ENCODE results near the gene SRCAP. TPM values are rescaled to one million over a fixed set of nuclear protein-coding genes. Genes with fewer than 3 reads are reported as not detected.

SRCAP gene
- total and polyA plus RNA-seq, 2 donors from 2014 or later = 1.6 to 71.9 TPM

GRCh38 chr16:30667361-30667905 lies 31.5 kb upstream of the SRCAP start:
- H3K36me3 ChIP-seq (ENCODE audit: control insufficient read depth in 2 of 3, insufficient read depth in 3 of 3, low read length in 3 of 3) = peaks cover 6 to 42% (median 37%) of the 10 kb centered on the region in 3 donors
- DNase-seq (no peak), FAIRE-seq (no peak)

GRCh38 chr16:30668393-30668792 lies 30.6 kb upstream of the SRCAP start:
- peaks cover 3 to 32% (median 30%) of the 10 kb centered on the region in 3 donors for H3K36me3 ChIP-seq (ENCODE audit: control insufficient read depth in 2 of 3, insufficient read depth in 3 of 3, low read length in 3 of 3)
- intact Hi-C loops (cut with DNase I) = no loop called here
- H3K4me1 ChIP-seq (ENCODE audit: control insufficient read depth in 2 of 3, insufficient read depth in 2 of 3, low read depth in 1 of 3, low read length in 3 of 3) = peaks cover 0 to 5% (median 0%) of the 10 kb centered on the region in 3 donors
- H3K9ac ChIP-seq (ENCODE audit: low read length in 3 of 3) = no peak overlapping the region
- H3K4me3 ChIP-seq (ENCODE audit: low read length in 3 of 3) = no peak overlapping the region
- H3K27ac ChIP-seq (ENCODE audit: low read depth in 2 of 2, low read length in 2 of 2) = no peak overlapping the region
- H3K9me3 ChIP-seq (ENCODE audit: control insufficient read depth in 2 of 3, insufficient read depth in 1 of 3, low read length in 3 of 3) = no peaks in the 10 kb centered on the region
- TF ChIP-seq CTCF (IDR thresholded peaks at IDR 0.05; ENCODE audit: borderline replicate concordance, extremely low read depth, insufficient read depth) = no peak
- FAIRE-seq (no peak), DNase-seq (no peak)
- H3K27me3 ChIP-seq (ENCODE audit: control insufficient read depth, insufficient read depth, low read length) = no peaks in the 10 kb centered on the region

More at GRCh38 chr16:30667361-30667905, 31.5 kb upstream of the SRCAP start:
- intact Hi-C loops (cut with DNase I) = no loop called here
- Histone ChIP-seq H3K27me3 (ENCODE audit: control insufficient read depth, insufficient read depth, low read length) (no peaks in the 10 kb centered on the region), H3K9ac (ENCODE audit: low read length in 3 of 3) (no peak overlapping the region), H3K27ac (ENCODE audit: low read depth in 2 of 2, low read length in 2 of 2) (no peak overlapping the region), H3K4me3 (ENCODE audit: low read length in 3 of 3) (no peak overlapping the region), H3K4me1 (ENCODE audit: control insufficient read depth in 2 of 3, insufficient read depth in 2 of 3, low read depth in 1 of 3, low read length in 3 of 3) (peaks cover 0 to 5% (median 0%) of the 10 kb centered on the region in 3 donors), H3K9me3 (ENCODE audit: control insufficient read depth in 2 of 3, insufficient read depth in 1 of 3, low read length in 3 of 3) (no peaks in the 10 kb centered on the region)
- TF ChIP-seq CTCF (IDR thresholded peaks at IDR 0.05; ENCODE audit: borderline replicate concordance, extremely low read depth, insufficient read depth) = no peak

DNA sequence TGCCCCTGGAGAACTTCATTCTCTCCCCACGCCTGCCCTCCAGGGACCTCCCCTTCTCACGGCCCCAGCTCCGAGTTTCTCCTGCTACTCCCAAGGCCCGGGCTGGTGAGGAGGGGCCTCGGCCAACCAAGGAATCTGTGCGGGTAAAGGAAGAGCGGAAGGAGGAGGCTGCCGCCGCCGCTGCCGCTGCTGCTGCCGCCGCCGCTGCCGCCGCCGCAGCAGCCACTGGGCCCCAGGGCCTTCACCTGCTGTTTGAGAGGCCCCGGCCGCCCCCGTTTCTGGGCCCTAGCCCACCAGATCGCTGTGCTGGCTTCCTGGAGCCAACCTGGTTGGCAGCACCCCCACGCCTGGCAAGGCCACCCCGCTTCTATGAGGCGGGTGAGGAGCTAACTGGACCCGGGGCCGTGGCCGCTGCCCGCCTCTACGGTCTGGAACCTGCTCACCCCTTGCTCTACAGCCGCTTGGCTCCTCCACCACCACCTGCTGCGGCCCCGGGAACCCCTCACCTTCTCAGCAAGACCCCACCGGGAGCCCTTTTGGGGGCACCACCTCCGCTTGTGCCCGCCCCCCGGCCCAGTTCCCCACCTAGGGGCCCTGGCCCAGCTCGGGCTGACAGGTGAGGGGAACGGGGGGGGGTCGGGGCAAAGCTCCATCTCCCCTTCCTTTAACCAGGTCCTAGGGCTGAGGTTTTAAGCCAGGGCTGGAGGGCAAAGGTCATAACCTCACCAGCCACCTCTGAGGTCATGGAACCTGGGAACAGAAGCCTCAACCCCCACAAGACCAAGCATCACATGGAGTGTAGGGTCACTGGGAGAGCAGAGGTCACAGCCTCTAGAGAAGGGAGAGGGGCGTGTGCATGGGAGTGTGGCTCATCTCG lies 29.7 kb upstream of the SRCAP start:
- Histone ChIP-seq H3K4me1 (ENCODE audit: control insufficient read depth in 2 of 3, insufficient read depth in 2 of 3, low read depth in 1 of 3, low read length in 3 of 3) (no peaks in the 10 kb centered on the region), H3K36me3 (ENCODE audit: control insufficient read depth in 2 of 3, insufficient read depth in 3 of 3, low read length in 3 of 3) (peaks cover 3 to 25% (median 25%) of the 10 kb centered on the region in 3 donors), H3K9me3 (ENCODE audit: control insufficient read depth in 2 of 3, insufficient read depth in 1 of 3, low read length in 3 of 3) (no peaks in the 10 kb centered on the region), H3K9ac (ENCODE audit: low read length in 3 of 3) (no peak overlapping the region), H3K4me3 (ENCODE audit: low read length in 3 of 3) (no peak overlapping the region), H3K27me3 (ENCODE audit: control insufficient read depth, insufficient read depth, low read length) (no peaks in the 10 kb centered on the region), H3K27ac (ENCODE audit: low read depth in 2 of 2, low read length in 2 of 2) (no peak overlapping the region)
- DNase-seq = no peak
- no peak for FAIRE-seq
- TF ChIP-seq CTCF (IDR thresholded peaks at IDR 0.05; ENCODE audit: borderline replicate concordance, extremely low read depth, insufficient read depth) = no peak
- intact Hi-C loops (cut with DNase I) = no loop called here

All from kidney (tissue), 14 donors.